ENCODE data around the gene FGD2. TPM values are rescaled to one million over a fixed set of nuclear protein-coding genes. Genes with fewer than 3 reads are reported as not detected.
"Not testable (repeated sequence)": the region's sequence is repeated elsewhere in the genome, so short reads cannot be mapped to it uniquely, and the experiment has no call there.

Gene FGD2
- total RNA-seq, 3 donors from 2014 or later = 6.9 to 18.3 (median 14.1) TPM

DNA sequence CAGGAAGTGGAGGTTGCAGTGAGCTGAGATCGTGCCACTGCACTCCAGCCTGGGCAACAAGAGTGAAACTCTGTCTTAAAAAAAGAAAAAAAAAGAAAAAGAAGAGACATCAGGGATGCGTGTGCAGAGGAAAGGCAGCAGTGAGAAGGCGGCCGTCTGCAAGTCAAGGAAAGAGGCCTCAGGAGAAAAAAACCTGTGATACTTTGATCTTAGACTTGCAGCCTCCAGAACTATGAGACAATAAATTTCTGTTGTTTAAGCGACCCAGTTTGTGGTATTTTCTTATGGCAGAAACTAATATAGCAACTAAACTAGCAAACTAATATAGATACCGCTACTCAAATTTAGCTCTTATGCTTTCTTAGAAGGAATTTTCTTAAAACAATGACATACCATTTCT lies 36.1 kb downstream of the FGD2 start:
- ATAC-seq (no peak), DNase-seq (peak in 2 of 3 donors; percentile 1 to 3)
- H3K4me1 ChIP-seq (ENCODE audit: low read depth) = no peaks in the 10 kb centered on the region
- H3K36me3 ChIP-seq (ENCODE audit: low read depth) = no peaks in the 10 kb centered on the region
- TF ChIP-seq CTCF (IDR thresholded peaks at IDR 0.05) = no peak
- no peaks in the 10 kb centered on the region for H3K9me3 ChIP-seq
- intact Hi-C loops (cut with DNase I, micrococcal nuclease) = no loop called here
- no peak overlapping the region for H3K4me3 ChIP-seq

GRCh38 chr6:37042150-37042549 lies 36.7 kb downstream of the FGD2 start:
- Histone ChIP-seq H3K4me1 (ENCODE audit: low read depth) (no peaks in the 10 kb centered on the region), H3K9me3 (no peaks in the 10 kb centered on the region), H3K4me3 (no peak overlapping the region), H3K36me3 (ENCODE audit: low read depth) (no peaks in the 10 kb centered on the region)
- ATAC-seq (no peak), DNase-seq (peak in 2 of 3 donors; percentile 6 to 7)
- intact Hi-C loops (cut with DNase I, micrococcal nuclease) = no loop called here
- no peak for TF ChIP-seq CTCF (IDR thresholded peaks at IDR 0.05)

GRCh38 chr6:37043091-37043490 lies 37.6 kb downstream of the FGD2 start:
- H3K9me3 ChIP-seq; DNase-seq; H3K36me3 ChIP-seq (ENCODE audit: low read depth); intact Hi-C loops (cut with DNase I, micrococcal nuclease); ATAC-seq; H3K4me3 ChIP-seq; H3K4me1 ChIP-seq (ENCODE audit: low read depth): not testable (repeated sequence)

GRCh38 chr6:37047346-37047688 lies 41.9 kb downstream of the FGD2 start:
- no peak for TF ChIP-seq CTCF (IDR thresholded peaks at IDR 0.05)
- Histone ChIP-seq H3K36me3 (ENCODE audit: low read depth) (no peaks in the 10 kb centered on the region), H3K4me3 (no peak overlapping the region), H3K4me1 (ENCODE audit: low read depth) (peaks cover 14% of the 10 kb centered on the region), H3K9me3 (no peaks in the 10 kb centered on the region)
- intact Hi-C loops (cut with DNase I, micrococcal nuclease) = no loop called here
- DNase-seq = peak in 1 of 3 donors; percentile 18
- no peak for ATAC-seq

DNA sequence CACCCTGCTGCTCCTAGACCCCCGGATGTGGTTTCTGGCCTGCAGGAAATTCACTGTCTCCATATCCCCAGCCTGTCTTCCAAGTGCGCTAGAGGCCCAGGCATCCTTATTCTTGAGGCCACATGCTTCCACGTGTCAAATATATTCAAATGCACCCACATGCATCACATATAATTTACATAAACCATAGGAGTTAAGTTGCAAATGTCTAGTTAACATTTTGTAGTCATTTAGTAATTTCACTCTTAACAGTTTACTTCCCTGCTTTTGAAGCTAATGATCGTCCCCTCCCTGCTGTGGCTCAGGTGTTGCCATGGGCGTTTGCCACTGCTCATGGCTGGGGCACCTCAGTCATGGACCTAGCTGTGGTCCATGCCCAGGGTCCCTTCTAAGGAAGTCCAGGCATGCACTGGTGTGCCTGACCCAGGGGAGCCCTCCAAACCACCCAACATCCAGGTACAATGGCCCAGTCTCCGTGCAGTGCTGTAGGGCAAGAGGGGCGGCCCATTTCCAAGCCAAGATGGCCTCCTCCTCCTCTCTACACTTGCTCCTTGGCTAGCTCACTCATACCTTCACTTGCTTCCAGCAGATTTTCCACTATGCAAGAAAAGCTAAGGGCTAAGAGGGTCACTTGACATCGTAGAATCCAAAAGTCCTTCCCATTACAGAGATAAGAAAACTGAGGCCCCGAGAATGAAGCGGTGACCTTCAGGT lies 42.4 kb downstream of the FGD2 start:
- intact Hi-C loops (cut with DNase I, micrococcal nuclease) = no loop called here
- TF ChIP-seq CTCF (IDR thresholded peaks at IDR 0.05) = no peak
- DNase-seq (peak in 1 of 3 donors; percentile 21), ATAC-seq (no peak)
- Histone ChIP-seq H3K4me3 (no peak overlapping the region), H3K9me3 (no peaks in the 10 kb centered on the region), H3K4me1 (ENCODE audit: low read depth) (peaks cover 14% of the 10 kb centered on the region), H3K36me3 (ENCODE audit: low read depth) (no peaks in the 10 kb centered on the region)

GRCh38 chr6:37048403-37048850 lies 43.0 kb downstream of the FGD2 start:
- ATAC-seq = no peak
- no peak overlapping the region for H3K4me3 ChIP-seq
- H3K36me3 ChIP-seq (ENCODE audit: low read depth) = no peaks in the 10 kb centered on the region
- TF ChIP-seq CTCF (IDR thresholded peaks at IDR 0.05) = no peak
- intact Hi-C loops (cut with DNase I, micrococcal nuclease) = no loop called here
- H3K4me1 ChIP-seq (ENCODE audit: low read depth) = peaks cover 14% of the 10 kb centered on the region
- H3K9me3 ChIP-seq = no peaks in the 10 kb centered on the region
- peak in 1 of 3 donors; percentile 3 for DNase-seq
